Natural killer cell (primary cell): Measurements from ENCODE around the gene CPA2. TPM values are rescaled to one million over a fixed set of nuclear protein-coding genes. Genes with fewer than 3 reads are reported as not detected.

Experiments used
- ATAC-seq, 3 donors: fragments of 150-1000 bp in 2 of 3; fragments of 200-7000 bp in 1 of 3; cut with Tn5 transposase; 1 replicate in 1 of 3; 2 replicates in 2 of 3; pipeline ENCODE4 v1.10.0; 2021; ENCODE audit warnings: mild to moderate bottlenecking in 2 of 3, moderate library complexity in 2 of 3
- DNase-seq, 2 donors: peaks; one replicate each; pipeline versions ENCODE4 v3.0.0 to v3.0.0-alpha.2; 2013 to 2021; ENCODE audit warnings: mixed read lengths in 1 of 2
- H3K27ac ChIP-seq: one replicate; pipeline ENCODE4 v1.5.1; 2013; ENCODE audit warnings: mild to moderate bottlenecking, low read length
- H3K27me3 ChIP-seq: one replicate; pipeline ENCODE4 v1.6.1; 2013; ENCODE audit warnings: low read length; ENCODE audit not compliant: control insufficient read depth, insufficient read depth
- H3K36me3 ChIP-seq: one replicate; pipeline ENCODE4 v1.6.1; 2013; ENCODE audit warnings: low read length; ENCODE audit not compliant: control insufficient read depth, insufficient read depth
- H3K4me1 ChIP-seq: one replicate; pipeline ENCODE4 v1.6.1; 2013; ENCODE audit warnings: low read length; ENCODE audit not compliant: control insufficient read depth, insufficient read depth
- H3K4me3 ChIP-seq: one replicate; pipeline ENCODE4 v1.5.1; 2013; ENCODE audit warnings: low read length
- H3K9me3 ChIP-seq: one replicate; pipeline ENCODE4 v1.6.1; 2013; ENCODE audit warnings: low read length; ENCODE audit not compliant: control insufficient read depth, insufficient read depth
- H3K27ac Mint-ChIP-seq, 2 donors: one replicate each; pipeline ENCODE4 v1.8.0; 2022; ENCODE audit warnings: mild to moderate bottlenecking in 2 of 2, mixed read lengths in 2 of 2, moderate library complexity in 1 of 2
- H3K27me3 Mint-ChIP-seq, 2 donors: one replicate each; pipeline ENCODE4 v1.8.0; 2022; ENCODE audit warnings: low read depth in 2 of 2, mixed read lengths in 2 of 2
- H3K36me3 Mint-ChIP-seq: one replicate; pipeline ENCODE4 v1.8.0; 2022; ENCODE audit warnings: mixed read lengths
- H3K4me1 Mint-ChIP-seq, 2 donors: one replicate each; pipeline ENCODE4 v1.8.0; 2022; ENCODE audit warnings: mixed read lengths in 2 of 2
- H3K4me3 Mint-ChIP-seq: one replicate; pipeline ENCODE4 v1.8.0; 2022; ENCODE audit warnings: mild to moderate bottlenecking, moderate library complexity, mixed read lengths
- H3K9me3 Mint-ChIP-seq, 2 donors: one replicate each; pipeline ENCODE4 v1.8.0; 2022; ENCODE audit warnings: mixed read lengths in 2 of 2
- CTCF ChIP-seq: fragments of 200-600 bp; IDR thresholded peaks from one replicate; pipeline ENCODE4 v1.8.0; 2022; ENCODE audit warnings: antibody characterized with exemption
- WGBS: methylation state at CpG from one replicate; pipeline ENCODE4 v1.1.7; 2013; ENCODE audit warnings: missing lambda C conversion rate; ENCODE audit not compliant: insufficient coverage; 5-methylcytosine and 5-hydroxymethylcytosine counted together
- intact Hi-C: fragments of 100-400 bp; cut with micrococcal nuclease; formaldehyde crosslinking; loops from one replicate; pipeline ENCODE4 v1.14.2; 2022
- total RNA-seq, 4 donors: library from RNA; stranded (reverse); fragments of 120-200 nt in 1 of 4; gene quantifications; one replicate each; pipeline versions ENCODE4 v1.2.3 to v1.2.4, GENCODE V29; 2013 to 2022

Gene CPA2
- total RNA-seq, 3 donors from 2014 or later (not counting 1 experiment from before 2014, with no cell fraction given), result not detected

GRCh38 chr7:130276796-130277762, 10.4 kb downstream of the CPA2 start:
- H3K27ac ChIP-seq, result no peak overlapping the region
- WGBS, result 75% methylated on average over 8 of the region's 10 CpGs
- peaks cover 4% of the 10 kb centered on the region for H3K4me1 ChIP-seq
- intact Hi-C loops, result no loop called here
- no peak overlapping the region for H3K4me3 ChIP-seq
- no peaks in the 10 kb centered on the region for H3K36me3 ChIP-seq
- DNase-seq (no peak), ATAC-seq (no peak)
- Mint-ChIP-seq H3K9me3 (no peaks in the 10 kb centered on the region), H3K36me3 (no peaks in the 10 kb centered on the region), H3K27me3 (peaks cover 32 to 34% of the 10 kb centered on the region in 2 donors), H3K27ac (no peak overlapping the region), H3K4me1 (no peaks in the 10 kb centered on the region), H3K4me3 (no peak overlapping the region)
- peaks cover 3% of the 10 kb centered on the region for H3K27me3 ChIP-seq
- H3K9me3 ChIP-seq, result no peaks in the 10 kb centered on the region
- no peak for TF ChIP-seq CTCF

DNA sequence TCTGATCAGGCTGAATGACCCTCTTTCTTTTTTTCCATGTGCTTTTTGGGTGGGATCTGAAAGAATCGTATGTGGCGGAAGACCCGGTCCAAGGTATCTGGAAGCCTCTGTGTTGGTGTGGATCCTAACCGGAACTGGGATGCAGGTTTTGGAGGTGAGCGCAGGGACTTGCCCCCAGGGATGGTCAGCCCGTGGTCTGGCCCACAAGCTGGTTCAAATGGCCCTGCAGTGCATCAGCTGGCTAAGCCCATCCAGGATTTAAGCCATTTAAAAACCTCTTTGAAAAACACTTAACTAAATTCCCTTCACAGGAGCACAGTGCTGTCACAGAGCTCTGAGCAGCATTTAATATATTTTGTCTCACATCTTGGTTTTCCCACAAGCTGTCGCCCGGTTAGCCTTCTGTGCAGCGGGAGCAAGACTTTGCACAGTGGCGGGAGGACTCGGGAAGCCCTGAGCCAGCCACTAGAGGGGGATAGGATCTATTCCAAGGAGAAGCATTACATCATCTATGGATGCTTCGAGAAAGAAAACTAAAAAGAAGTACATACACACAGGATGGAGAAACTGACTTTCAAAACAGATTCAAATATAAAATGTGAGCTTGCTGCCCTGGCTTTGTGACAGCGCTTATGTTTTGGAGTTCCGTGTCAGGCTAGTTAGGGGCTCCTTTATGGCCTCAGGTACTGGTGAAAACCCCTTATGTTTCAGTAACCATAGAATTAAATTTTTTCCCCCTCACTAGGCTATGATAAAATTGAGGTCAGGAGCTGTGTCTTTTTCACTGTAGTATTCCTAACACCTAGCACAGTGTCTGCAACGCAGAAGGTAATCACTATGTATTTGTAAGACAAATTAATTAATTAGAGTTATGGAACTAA, 11.3 kb downstream of the CPA2 start:
- Mint-ChIP-seq H3K27me3 (peaks cover 32 to 34% of the 10 kb centered on the region in 2 donors), H3K36me3 (no peaks in the 10 kb centered on the region), H3K4me3 (no peak overlapping the region), H3K27ac (no peak overlapping the region), H3K4me1 (no peaks in the 10 kb centered on the region), H3K9me3 (no peaks in the 10 kb centered on the region)
- no peak overlapping the region for H3K4me3 ChIP-seq
- peaks cover 2% of the 10 kb centered on the region for H3K4me1 ChIP-seq
- TF ChIP-seq CTCF, result no peak
- DNase-seq (no peak), ATAC-seq (no peak)
- 88% methylated on average over 15 of the region's 15 CpGs for WGBS
- H3K9me3 ChIP-seq, result no peaks in the 10 kb centered on the region
- peaks cover under 1% of the 10 kb centered on the region for H3K27me3 ChIP-seq
- no peaks in the 10 kb centered on the region for H3K36me3 ChIP-seq
- intact Hi-C loops, result no loop called here
- H3K27ac ChIP-seq, result no peak overlapping the region

DNA sequence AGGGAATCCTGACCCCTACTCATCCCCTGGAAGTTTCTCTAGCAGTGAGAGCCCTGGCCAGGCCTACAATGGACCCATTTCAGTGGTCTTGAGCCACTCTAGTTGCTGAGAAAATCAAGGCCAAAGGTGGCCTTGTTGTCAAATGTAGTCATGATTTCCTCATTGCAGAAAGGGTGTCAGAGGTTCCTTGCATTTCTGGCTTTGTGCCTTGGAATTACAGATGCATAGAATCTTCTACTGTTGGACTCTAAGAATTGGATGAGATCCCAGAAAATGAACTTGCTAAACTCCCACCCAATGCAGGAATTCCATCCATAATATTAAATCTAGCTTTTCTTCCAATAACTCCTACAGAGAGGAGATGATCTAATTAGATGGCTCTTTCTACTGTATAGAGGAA, 12.2 kb downstream of the CPA2 start:
- Mint-ChIP-seq H3K27me3 (peaks cover 29 to 36% of the 10 kb centered on the region in 2 donors), H3K9me3 (no peaks in the 10 kb centered on the region), H3K4me1 (no peaks in the 10 kb centered on the region), H3K36me3 (no peaks in the 10 kb centered on the region), H3K4me3 (no peak overlapping the region), H3K27ac (no peak overlapping the region)
- H3K4me3 ChIP-seq, result no peak overlapping the region
- H3K36me3 ChIP-seq, result no peaks in the 10 kb centered on the region
- ATAC-seq (no peak), DNase-seq (no peak)
- no peaks in the 10 kb centered on the region for H3K27me3 ChIP-seq
- TF ChIP-seq CTCF, result no peak
- H3K27ac ChIP-seq, result no peak overlapping the region
- no peaks in the 10 kb centered on the region for H3K4me1 ChIP-seq
- intact Hi-C loops, result no loop called here
- H3K9me3 ChIP-seq, result no peaks in the 10 kb centered on the region
